Measurements from ENCODE around the gene UBE2O.

Gene UBE2O

DNA sequence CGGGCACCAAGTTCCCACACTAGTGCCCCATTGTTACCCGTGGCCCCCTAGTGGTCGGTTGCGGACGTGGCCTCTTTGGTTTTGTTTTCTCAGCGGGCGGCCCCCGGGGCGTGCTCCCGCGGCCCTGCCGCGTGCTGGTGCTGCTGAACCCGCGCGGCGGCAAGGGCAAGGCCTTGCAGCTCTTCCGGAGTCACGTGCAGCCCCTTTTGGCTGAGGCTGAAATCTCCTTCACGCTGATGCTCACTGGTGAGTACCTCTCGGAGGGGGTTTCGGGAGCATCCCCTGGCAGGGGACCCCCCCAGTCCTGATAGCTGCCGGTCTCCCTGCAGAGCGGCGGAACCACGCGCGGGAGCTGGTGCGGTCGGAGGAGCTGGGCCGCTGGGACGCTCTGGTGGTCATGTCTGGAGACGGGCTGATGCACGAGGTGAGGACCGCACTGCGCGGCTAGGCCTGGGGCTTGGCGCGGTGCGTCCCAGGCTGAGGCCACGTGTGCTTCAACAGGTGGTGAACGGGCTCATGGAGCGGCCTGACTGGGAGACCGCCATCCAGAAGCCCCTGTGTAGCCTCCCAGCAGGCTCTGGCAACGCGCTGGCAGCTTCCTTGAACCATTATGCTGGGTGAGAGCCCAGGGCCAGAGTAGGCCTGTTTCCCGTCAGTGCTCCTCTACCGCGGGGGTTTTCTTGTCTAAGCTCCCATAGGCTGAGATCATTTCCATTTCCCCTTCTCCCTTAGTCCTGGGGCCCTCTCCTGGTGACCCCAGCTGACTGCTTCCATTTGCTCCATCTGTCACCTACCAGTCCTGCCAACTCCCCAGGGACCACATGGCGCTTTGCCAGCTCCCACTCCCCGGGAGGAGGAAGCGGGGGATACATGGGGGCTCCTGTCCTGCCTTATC is 66.8 kb downstream of the UBE2O start:
- peak; percentile 53 for DNase-seq

DNA sequence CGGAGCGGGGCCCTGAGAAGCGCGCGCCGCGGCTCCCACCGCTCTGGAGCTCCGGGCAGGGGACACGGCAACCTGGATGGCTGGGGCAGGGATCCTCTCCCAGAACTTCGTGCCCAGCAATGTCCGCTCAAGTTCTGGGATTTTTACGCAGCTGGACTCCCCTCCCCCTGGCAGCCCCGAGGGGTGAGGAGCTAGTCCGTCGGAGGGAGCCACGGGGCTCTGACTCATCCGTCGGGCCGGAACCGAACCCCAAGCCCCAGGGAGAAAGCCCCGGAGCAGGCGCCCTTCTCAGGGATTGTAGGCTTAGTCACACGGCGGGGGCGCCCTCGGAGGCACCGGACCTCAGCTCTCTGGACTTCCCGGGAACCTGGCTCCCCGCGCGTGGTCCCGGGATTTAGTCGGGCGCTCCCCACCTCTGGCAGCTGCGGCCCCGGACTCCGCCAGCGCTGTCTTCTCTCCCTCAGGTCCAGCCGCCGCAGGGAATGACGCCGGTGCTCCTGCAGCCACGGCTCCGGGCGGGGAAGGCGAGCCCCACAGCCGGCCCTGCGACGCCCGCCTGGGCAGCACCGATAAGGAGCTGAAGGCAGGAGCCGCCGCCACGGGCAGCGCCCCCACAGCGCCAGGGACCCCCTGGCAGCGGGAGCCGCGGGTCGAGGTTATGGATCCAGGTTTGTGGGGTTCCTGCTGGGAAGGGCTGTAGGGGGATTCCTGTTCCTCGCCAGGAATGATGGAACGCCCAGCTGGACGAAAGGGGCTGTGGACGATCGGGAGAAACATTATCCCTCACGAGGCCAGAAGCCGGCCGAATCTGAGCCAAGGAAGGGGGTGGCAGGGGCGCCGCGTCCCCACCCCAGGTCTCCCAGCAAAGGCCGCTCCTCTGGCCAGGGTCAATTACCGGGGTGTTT is 67.7 kb downstream of the UBE2O start:
- no peak for DNase-seq

DNA sequence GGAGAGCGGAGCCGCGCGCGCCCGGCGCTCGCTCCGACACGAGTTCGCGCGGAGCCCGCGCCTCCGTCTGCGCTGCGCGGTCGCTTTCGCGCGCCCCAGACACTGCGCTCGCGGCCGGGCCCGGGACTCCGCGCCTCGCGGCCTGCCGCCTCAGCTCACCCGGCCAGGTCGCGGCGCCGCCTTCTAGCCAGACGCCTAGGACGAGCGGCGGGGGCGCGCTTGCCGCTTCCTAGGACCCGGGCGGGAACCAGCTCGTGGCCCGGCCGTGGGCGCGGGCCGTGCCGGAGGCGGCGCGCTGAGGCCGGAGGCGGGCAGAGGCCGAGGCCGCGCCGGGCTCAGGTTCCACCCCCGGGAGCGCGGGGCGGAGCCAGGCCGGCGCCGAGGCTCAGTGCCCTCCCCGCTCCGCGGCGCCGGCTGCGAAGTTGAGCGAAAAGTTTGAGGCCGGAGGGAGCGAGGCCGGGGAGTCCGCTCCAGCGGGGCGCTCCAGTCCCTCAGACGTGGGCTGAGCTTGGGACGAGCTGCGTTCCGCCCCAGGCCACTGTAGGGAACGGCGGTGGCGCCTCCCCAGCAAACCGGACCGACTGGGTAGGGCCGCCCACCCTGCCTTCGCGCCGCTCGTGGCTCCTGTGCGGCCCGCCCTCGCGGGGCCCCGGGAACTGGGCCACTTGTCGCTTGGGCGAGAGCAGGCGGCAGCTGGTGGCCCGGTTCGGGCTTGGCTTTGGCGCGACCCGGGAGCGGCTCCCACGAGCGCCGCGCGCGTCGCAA is 68.5 kb downstream of the UBE2O start, which contains the start of gene SPHK1:
Gene SPHK1 (plus strand): TSS at position 388 of the 765 bp plus-strand sequence. CDS start 1,036 bp downstream, outside the sequence.
- DNase-seq = peak; percentile 44

DNA sequence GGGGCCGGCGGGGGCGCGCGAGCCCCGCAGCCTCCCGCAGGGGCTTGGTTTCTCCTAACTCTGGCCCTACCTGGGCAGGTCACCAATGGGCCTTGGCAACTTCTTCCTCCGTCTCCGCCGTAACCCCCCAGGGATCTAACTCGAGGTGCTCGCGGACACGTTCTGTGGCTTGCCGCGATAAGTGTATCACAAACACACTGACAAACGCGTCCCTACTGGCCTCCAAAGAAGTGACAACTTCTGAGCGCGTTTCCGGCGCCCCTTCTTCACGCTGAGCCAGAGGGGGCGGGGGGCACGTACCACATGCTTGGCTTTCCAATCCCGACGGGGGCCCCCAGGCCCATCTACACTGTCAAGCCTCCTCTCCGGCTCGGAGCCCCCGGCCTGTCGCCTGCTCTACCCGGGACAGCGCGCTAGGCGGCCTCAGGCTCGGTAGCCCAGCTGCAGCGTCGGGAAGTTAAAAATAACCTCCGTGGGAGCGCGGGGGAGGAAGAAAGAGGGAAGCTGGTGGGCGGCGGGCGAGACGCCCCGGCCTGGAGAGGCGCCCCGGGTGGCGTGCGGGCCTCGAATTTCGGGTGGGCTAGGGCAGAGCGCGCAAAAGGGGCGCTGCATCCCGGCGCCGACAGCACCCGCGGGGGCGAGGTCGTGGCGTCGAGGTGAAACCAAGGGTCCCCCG is 69.3 kb downstream of the UBE2O start:
- no peak for DNase-seq

DNA sequence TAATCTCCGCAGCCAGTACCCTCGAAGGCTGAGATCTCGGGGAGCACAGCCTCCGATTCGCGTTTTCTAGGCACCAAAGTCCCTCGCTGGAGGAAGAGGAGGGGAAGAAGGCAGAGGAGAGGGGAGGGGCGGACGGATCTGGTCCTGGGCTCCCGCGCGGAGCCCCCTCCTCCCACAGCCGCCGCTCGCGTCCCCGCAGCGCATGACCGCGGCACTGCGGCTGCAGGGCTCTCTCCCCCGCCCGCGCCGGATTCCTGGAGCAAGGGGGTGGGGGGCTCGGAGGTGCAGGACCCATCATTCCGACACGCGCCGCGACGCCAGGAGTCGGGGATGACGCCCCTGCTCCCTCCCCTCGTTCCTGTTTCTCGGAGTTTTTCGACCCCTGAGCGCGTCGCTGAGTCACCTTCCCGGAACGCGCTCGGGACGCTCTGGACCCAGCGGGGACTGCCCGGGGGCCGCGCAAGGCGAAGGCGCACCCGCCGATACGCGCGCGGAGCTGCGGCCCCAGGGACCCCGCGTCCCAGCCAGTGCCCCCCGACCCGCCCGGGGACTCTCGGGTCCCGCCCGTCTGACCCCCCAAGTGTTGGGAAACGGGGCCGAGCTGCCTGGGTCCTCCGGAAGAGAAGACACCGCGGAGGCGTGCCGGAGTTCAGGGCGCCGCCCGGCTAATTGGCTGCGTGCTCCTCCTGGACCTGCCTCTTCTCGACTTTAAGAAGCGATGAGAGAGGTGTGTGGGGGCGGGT is 70.0 kb downstream of the UBE2O start:
- no peak for DNase-seq

DNA sequence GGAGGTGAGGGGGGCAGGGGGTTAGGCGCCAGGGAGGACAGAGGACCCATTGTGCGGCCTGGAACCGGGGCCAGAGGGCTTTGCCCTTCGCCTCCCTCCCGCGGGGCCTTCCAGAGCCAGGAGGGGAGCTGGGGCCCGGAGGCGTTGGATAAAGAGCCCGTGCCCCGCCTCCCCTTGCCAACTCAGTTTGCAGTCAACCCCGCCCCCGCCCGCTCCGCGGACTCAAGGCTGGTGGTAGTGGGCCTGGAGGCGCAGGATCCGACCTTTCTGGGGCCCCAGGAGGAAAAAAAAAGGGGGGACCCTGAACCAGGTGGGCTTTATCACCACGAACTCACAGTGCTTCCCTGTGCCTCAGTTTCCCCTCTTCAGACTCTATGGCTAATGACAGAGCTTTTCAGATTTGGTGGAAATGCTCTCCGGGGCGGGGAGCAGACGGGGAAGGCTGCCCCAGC is 70.6 kb downstream of the UBE2O start:
- no peak for DNase-seq

DNA sequence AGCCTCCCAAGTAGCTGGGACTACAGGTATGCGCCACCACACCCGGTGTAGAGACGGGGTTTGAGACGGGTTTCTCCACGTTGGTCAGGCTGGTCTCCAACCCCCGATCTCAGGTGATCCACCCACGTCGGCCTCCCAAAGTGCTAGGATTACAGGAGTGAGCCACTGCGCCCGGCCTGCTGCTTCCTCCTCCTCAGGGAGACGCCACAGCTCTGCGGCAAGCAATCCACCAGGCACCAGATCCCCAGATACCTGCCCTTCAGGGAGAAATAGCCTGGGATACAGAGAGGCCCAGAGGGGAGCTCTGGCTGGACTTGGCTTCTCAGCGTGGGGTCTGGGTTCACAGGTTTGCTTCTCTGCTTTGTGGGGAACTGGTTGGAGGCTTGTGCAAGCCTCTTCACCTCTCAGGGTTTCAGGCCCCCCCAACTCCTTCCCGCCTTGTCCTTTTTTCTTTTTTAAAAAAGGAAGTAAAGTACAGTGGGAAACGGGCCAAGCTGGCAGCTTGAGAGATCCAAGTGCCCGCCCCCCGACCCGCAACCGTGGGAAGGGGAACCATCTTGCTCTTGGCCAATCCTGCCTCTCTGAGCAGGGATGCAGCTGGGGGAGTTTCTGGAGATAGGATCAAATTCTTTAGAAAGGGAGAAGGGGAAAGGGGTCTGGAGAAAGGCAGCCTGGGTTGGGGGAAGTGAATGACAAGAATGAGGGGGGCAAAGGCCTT is 71.2 kb downstream of the UBE2O start:
- no peak for DNase-seq

DNA sequence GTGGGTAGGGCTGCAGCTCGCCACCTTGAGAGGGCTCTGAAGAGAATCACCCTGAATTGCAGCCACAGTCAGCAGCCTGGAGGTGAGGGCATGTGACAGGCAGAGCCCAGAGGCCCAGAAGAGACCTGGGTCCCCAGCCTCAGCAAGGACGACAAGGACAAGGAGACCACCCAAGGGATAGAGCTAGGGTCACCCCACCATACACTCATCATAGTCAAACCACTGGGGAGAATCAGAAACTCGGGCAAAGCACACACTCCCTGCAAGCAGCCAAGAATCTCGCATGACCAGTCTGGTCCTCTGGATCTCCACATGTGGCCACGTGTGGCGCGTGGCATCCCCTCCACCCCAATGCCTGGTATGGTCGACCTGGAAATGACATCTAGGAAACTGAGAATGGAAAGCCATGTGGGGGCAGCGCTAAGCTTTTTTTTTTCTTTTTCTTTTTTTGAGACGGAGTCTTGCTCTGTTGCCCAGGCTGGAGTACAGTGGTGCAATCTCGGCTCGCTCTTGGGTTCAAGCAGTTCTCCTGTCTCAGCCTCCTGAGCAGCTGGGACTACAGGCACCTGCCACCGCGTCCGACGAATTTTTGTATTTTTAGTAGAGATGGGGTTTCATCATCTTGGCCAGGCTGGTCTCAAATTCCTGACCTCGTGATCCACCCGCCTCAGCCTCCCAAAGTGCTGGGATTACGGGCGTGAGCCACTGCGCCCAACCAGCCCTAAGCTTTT is 73.1 kb downstream of the UBE2O start:
- no peak for DNase-seq

DNA sequence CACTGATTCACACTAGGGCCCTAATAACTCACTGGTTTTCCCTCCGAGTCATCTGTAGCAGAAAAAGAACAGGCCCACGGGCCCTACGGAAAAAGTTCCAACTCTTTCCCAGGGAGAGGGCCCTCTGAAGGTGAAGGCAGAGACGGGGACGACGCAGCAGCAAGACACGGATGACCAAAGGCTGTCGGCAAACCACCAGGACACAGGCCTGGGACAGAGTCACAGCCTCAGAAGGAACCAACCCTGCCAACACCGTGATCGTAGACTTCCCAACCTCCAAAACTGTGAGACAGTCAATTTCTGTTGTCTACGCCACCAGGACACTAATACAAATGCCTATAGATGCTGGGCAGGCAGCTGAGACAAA is 73.7 kb downstream of the UBE2O start:
- DNase-seq = no peak

DNA sequence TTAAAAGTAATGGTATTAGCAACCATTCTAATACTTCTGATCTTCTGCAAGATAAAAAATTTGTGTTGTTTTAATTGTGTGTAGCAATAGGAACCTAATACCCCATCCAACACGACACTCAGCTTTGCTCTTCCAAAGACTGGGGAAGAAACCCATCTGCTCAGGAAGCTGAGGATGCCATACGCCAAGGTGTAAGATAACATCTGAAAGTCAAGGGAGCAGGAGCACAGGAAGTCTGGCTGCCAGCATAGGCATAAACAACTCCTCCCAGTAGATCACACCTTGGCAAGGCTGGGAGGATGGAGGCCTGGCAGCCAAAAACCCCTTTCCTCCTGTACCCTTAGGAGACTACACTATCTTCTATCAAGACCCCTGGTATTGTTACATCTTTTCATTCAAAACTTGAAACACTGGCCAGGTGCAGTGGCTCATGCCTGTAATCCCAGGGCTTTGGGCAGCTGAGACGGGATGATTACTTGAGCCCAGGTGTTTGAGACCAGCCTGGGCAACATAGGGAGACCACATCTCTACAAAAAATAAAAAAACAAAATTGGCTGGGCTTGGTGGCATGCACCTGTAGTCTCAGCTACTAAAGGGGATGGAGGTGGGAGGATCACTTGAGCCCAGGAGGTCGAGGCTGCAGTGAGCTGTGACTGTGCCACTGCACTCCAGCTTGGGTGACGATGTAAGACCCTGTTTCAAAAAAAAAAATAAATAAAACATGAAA is 74.2 kb downstream of the UBE2O start:
- DNase-seq = no peak

DNA sequence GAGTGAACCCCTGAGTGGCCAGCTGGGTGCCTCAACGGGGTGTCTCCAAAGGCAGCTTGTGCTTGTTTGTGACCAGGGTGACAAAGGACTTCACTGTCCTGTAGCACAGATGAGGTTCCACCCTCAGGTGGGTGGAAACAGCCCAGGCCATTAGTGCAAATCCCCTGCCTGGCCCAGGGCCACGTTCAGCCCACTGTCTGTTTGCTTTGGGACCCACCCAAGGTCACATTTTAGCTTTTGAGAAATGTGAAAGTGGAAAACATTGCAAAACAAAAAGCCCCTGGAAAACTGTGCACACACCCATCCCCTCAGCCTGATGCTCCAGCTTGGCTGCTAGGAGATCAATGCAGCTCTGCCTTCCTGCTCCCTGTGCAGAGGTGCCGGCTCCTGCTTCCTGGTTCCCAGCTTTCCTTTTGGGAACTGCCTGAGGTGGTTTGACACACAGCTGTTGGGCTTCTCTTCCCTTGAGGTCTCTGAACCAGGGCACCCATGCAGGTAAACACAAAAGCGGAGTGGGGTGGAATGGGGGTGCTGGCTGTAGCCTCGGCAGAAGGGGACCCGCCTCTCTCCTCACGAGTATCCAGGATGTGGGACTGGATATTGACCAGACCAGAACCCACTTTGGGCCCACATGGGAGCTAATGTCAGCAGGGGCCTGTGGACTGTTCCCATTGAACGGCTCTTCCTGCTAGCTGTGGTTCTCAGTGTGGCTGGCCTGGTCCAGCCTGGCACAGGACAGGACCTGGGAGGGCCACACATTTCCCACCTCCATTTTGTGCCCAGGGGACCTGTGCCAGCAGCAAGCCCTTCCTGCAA is 76.4 kb downstream of the UBE2O start:
- DNase-seq = no peak

DNA sequence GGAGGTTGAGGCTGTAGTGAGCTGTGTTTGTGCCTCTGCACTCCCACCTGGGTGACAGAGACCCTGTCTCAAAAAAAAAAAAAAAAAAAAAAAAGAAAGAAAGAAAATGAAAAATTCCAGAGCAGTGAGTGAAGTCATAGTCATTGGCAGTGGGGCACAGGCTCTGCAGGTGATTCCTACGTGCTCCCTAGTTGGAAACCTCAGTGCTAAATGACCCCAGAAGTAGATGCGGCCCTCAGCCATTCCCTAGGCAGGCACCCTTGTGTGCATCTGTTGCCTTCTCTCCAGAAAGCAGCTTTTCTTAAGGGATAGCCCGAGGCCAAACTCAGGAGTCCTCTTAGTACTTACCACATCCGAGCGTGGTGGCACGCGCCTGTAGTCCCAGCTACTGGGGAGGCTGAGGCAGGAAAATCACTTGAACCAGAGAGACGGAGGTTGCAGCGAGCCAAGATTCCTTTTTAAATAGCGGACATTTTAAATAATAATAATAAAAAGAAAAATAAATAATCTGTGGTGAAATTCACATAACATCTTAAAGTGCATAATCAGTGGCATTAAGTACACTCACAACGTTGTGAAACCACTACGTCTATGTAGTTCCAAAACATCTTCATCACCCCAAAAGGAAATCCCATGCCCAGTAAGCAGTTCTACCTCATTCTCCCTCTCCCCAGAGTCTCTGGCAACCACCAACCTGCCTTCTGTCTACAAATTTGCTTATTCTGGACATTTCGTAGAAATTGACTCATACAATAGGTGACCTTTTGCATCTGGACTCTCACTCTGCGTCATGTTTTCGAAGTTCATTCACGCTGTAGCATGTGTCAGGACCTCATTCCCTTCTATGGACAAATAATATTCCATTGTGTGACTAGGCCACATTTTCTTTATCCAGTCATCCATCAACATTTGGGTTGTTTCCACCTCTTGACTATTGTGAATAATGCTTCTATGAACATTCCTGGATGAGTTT is 81.0 kb downstream of the UBE2O start:
- DNase-seq = no peak

DNA sequence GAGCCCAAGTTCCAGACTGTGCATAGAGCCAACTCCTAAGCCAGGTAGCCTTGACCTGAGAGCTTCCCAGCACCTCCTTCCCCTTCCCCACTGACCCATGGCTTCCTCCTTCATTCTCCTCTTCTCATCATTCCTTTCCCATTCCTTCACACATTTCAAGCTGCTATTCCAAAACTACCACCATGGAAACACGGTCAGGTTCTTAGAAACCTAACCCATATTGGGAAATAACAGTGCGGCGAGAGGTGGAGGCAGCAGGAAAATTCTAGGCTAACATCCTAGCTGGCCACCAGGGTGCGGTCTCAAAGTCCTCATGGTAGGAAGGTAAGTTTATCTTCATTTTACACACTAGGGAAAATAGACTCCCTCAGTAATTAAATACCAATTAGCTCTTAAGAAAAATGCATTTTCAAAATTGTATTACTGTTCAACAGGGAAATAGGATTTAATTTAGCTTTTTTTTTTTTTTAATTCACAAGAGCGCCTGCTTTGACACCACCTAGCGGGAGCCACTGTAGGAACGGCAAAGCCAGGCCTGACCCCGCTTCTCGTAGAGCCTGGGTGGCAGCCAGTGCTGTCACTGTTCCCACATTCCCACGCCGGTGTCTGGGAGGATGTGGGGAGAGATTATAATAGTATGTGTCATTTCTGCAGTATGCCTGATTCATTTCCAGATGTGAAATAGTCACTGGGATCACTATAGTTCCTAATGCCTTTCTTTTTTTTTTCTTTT is 82.5 kb downstream of the UBE2O start:
- DNase-seq = no peak

DNA sequence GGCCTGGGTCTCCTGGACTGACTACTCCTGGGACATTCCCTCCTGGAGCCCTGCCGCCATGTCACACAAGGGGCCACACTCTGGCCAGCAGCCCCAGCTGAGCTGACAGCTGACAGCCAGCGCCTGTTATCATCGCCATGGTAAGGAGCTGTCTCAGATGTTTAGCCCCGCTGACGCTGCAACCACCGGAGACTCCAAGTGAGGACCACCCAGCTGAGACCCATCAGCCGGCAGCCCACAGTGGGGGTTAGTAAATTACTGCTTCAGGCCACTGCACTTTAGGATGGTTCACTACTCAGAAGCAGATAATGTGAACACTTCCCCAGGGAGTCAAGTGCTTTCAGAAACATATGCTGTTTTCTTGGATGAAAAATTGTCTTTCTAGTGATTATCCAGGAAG is 83.1 kb downstream of the UBE2O start:
- DNase-seq = no peak

DNA sequence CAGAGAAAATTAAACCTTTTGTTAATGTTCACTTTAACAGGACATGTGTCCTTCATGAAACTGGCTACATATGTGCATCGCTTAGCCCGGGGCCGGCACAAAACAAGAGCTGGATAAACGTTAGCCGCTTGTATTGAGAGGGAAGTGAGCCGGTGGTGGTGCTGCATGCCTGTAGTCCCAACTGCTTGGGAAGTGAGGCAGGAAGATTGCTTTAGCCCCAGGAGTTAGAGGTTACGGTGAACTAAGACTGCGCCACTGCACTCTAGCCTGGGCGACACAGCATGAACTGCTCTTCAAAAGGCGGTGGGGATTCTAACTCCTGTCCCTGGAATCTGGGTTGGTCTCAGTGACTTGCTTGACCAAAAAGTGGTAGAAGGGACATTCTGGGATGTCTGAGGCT is 83.6 kb downstream of the UBE2O start:
- no peak for DNase-seq

DNA sequence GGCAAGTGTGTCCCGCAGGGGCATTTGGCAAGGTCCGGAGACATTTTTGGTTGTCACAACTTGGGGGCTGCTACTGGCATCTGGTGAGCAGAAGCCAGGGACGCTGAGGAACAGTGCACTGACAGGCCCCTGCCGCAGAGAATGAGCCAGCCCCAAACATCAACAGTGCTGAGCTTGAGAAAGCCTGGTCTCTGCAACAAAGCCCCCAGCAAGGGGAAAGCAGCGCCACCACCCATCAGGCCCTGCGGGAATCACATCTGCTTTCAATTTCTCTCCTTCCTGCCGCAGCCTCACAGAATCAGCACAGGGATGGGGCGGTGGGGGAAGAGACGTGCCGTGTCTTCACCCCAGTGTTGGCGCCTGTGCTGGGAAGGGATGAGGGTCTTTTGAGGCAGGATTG is 84.4 kb downstream of the UBE2O start:
- DNase-seq = no peak

DNA sequence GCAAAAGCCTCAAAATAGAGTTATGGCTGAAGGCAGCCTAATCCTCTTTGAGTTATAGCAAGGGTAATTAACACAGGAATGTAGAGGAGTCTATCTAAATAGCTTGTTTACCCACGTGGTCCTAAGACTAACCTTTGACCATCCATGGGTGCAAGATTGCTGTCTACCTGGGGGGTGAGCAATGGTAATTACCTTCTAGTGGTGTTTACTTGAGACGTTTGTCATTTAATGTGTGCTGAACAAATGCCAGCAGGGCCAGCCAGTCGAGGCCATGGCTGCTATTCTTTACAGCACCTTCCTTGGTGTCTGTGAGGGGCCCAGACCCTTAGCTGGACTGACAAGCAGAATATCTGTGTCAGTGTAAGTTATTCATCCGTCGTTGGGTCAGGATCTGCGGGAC is 85.3 kb downstream of the UBE2O start:
- DNase-seq = no peak
